ENCODE data around the gene DENND1A.

DNA sequence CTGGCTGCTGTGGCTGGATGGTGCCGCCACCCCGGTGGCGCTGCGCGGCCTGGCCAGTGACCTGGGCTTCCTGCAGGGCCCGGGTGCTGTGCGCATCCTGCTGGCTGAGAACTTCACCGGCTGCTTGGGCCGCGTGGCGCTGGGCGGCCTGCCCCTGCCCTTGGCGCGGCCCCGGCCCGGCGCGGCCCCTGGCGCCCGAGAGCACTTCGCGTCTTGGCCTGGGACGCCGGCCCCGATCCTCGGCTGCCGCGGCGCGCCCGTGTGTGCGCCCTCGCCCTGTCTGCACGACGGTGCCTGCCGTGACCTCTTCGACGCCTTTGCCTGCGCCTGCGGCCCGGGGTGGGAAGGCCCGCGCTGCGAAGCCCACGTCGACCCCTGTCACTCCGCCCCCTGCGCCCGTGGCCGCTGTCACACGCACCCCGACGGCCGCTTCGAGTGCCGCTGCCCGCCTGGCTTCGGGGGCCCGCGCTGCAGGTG is 556.4 kb downstream of the DENND1A start:
- TF ChIP-seq, protein P1, sequence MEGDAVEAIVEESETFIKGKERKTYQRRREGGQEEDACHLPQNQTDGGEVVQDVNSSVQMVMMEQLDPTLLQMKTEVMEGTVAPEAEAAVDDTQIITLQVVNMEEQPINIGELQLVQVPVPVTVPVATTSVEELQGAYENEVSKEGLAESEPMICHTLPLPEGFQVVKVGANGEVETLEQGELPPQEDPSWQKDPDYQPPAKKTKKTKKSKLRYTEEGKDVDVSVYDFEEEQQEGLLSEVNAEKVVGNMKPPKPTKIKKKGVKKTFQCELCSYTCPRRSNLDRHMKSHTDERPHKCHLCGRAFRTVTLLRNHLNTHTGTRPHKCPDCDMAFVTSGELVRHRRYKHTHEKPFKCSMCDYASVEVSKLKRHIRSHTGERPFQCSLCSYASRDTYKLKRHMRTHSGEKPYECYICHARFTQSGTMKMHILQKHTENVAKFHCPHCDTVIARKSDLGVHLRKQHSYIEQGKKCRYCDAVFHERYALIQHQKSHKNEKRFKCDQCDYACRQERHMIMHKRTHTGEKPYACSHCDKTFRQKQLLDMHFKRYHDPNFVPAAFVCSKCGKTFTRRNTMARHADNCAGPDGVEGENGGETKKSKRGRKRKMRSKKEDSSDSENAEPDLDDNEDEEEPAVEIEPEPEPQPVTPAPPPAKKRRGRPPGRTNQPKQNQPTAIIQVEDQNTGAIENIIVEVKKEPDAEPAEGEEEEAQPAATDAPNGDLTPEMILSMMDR (IDR thresholded peaks at IDR 0.05) = no peak
- TF ChIP-seq, protein P2, sequence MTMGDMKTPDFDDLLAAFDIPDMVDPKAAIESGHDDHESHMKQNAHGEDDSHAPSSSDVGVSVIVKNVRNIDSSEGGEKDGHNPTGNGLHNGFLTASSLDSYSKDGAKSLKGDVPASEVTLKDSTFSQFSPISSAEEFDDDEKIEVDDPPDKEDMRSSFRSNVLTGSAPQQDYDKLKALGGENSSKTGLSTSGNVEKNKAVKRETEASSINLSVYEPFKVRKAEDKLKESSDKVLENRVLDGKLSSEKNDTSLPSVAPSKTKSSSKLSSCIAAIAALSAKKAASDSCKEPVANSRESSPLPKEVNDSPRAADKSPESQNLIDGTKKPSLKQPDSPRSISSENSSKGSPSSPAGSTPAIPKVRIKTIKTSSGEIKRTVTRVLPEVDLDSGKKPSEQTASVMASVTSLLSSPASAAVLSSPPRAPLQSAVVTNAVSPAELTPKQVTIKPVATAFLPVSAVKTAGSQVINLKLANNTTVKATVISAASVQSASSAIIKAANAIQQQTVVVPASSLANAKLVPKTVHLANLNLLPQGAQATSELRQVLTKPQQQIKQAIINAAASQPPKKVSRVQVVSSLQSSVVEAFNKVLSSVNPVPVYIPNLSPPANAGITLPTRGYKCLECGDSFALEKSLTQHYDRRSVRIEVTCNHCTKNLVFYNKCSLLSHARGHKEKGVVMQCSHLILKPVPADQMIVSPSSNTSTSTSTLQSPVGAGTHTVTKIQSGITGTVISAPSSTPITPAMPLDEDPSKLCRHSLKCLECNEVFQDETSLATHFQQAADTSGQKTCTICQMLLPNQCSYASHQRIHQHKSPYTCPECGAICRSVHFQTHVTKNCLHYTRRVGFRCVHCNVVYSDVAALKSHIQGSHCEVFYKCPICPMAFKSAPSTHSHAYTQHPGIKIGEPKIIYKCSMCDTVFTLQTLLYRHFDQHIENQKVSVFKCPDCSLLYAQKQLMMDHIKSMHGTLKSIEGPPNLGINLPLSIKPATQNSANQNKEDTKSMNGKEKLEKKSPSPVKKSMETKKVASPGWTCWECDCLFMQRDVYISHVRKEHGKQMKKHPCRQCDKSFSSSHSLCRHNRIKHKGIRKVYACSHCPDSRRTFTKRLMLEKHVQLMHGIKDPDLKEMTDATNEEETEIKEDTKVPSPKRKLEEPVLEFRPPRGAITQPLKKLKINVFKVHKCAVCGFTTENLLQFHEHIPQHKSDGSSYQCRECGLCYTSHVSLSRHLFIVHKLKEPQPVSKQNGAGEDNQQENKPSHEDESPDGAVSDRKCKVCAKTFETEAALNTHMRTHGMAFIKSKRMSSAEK (CRISPR knock-in tag; IDR thresholded peaks at IDR 0.05; ENCODE audit: borderline replicate concordance) = no peak
- TF ChIP-seq, protein P3, sequence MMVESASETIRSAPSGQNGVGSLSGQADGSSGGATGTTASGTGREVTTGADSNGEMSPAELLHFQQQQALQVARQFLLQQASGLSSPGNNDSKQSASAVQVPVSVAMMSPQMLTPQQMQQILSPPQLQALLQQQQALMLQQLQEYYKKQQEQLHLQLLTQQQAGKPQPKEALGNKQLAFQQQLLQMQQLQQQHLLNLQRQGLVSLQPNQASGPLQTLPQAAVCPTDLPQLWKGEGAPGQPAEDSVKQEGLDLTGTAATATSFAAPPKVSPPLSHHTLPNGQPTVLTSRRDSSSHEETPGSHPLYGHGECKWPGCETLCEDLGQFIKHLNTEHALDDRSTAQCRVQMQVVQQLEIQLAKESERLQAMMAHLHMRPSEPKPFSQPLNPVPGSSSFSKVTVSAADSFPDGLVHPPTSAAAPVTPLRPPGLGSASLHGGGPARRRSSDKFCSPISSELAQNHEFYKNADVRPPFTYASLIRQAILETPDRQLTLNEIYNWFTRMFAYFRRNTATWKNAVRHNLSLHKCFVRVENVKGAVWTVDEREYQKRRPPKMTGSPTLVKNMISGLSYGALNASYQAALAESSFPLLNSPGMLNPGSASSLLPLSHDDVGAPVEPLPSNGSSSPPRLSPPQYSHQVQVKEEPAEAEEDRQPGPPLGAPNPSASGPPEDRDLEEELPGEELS (CRISPR knock-in tag; IDR thresholded peaks at IDR 0.05) = no peak
- TF ChIP-seq, protein P4, sequence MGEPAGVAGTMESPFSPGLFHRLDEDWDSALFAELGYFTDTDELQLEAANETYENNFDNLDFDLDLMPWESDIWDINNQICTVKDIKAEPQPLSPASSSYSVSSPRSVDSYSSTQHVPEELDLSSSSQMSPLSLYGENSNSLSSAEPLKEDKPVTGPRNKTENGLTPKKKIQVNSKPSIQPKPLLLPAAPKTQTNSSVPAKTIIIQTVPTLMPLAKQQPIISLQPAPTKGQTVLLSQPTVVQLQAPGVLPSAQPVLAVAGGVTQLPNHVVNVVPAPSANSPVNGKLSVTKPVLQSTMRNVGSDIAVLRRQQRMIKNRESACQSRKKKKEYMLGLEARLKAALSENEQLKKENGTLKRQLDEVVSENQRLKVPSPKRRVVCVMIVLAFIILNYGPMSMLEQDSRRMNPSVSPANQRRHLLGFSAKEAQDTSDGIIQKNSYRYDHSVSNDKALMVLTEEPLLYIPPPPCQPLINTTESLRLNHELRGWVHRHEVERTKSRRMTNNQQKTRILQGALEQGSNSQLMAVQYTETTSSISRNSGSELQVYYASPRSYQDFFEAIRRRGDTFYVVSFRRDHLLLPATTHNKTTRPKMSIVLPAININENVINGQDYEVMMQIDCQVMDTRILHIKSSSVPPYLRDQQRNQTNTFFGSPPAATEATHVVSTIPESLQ (CRISPR knock-in tag; IDR thresholded peaks at IDR 0.05) = no peak
- 0 out of 2 replicates have a peak, but pooled peaks have one; percentile 39 for TF ChIP-seq MYBL2 (CRISPR knock-in tag; IDR thresholded peaks at IDR 0.05)
- no peak for TF ChIP-seq ZNF232 (CRISPR knock-in tag; IDR thresholded peaks at IDR 0.05)
- peak; percentile 30; the same call in 1 of the 2 replicates for TF ChIP-seq NFYB (CRISPR knock-in tag; conservative IDR thresholded peaks at IDR 0.05; ENCODE audit: low read depth)
- no peak for TF ChIP-seq CBFB (CRISPR knock-in tag; IDR thresholded peaks at IDR 0.05; ENCODE audit: low read depth)
- TF ChIP-seq, protein P5, sequence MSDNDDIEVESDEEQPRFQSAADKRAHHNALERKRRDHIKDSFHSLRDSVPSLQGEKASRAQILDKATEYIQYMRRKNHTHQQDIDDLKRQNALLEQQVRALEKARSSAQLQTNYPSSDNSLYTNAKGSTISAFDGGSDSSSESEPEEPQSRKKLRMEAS (CRISPR knock-in tag; IDR thresholded peaks at IDR 0.05) = no peak
- TF ChIP-seq, protein P6, sequence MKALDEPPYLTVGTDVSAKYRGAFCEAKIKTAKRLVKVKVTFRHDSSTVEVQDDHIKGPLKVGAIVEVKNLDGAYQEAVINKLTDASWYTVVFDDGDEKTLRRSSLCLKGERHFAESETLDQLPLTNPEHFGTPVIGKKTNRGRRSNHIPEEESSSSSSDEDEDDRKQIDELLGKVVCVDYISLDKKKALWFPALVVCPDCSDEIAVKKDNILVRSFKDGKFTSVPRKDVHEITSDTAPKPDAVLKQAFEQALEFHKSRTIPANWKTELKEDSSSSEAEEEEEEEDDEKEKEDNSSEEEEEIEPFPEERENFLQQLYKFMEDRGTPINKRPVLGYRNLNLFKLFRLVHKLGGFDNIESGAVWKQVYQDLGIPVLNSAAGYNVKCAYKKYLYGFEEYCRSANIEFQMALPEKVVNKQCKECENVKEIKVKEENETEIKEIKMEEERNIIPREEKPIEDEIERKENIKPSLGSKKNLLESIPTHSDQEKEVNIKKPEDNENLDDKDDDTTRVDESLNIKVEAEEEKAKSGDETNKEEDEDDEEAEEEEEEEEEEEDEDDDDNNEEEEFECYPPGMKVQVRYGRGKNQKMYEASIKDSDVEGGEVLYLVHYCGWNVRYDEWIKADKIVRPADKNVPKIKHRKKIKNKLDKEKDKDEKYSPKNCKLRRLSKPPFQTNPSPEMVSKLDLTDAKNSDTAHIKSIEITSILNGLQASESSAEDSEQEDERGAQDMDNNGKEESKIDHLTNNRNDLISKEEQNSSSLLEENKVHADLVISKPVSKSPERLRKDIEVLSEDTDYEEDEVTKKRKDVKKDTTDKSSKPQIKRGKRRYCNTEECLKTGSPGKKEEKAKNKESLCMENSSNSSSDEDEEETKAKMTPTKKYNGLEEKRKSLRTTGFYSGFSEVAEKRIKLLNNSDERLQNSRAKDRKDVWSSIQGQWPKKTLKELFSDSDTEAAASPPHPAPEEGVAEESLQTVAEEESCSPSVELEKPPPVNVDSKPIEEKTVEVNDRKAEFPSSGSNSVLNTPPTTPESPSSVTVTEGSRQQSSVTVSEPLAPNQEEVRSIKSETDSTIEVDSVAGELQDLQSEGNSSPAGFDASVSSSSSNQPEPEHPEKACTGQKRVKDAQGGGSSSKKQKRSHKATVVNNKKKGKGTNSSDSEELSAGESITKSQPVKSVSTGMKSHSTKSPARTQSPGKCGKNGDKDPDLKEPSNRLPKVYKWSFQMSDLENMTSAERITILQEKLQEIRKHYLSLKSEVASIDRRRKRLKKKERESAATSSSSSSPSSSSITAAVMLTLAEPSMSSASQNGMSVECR (CRISPR knock-in tag; IDR thresholded peaks at IDR 0.05; ENCODE audit: borderline replicate concordance) = no peak
- no peak for TF ChIP-seq ZNF416 (CRISPR knock-in tag; IDR thresholded peaks at IDR 0.05)
- TF ChIP-seq ZNF138 (CRISPR knock-in tag; conservative IDR thresholded peaks at IDR 0.05) = no peak
